Measurements from ENCODE around the gene GSTA3. TPM values are rescaled to one million over a fixed set of nuclear protein-coding genes. Genes with fewer than 3 reads are reported as not detected.

The GSTA3 gene
- polyA plus RNA-seq, 1 experiment = not detected

DNA sequence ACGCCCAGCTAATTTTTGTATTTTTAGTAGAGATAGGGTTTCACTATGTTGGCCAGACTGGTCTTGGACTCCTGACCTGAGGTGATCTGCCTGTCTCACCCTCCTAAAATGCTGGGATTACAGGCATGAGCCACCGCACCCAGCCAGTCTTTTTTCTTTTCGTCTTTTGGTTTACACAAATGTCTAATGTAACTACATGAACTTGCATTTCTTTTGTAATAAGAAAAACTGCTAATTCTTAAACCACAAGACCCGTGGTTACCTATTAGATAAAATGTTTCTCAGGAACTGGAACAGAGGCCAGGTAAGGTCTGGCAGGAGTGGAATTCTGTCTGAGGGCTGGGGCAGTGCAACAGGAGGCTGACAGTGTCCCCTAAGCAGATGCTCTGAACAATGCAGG, 32.7 kb upstream of the GSTA3 start:
- H3K4me3 ChIP-seq (ENCODE audit: low read depth, low read length) = no peak overlapping the region
- H3K27ac ChIP-seq (ENCODE audit: low read depth, low read length) = no peak overlapping the region
- TF ChIP-seq, protein P1, sequence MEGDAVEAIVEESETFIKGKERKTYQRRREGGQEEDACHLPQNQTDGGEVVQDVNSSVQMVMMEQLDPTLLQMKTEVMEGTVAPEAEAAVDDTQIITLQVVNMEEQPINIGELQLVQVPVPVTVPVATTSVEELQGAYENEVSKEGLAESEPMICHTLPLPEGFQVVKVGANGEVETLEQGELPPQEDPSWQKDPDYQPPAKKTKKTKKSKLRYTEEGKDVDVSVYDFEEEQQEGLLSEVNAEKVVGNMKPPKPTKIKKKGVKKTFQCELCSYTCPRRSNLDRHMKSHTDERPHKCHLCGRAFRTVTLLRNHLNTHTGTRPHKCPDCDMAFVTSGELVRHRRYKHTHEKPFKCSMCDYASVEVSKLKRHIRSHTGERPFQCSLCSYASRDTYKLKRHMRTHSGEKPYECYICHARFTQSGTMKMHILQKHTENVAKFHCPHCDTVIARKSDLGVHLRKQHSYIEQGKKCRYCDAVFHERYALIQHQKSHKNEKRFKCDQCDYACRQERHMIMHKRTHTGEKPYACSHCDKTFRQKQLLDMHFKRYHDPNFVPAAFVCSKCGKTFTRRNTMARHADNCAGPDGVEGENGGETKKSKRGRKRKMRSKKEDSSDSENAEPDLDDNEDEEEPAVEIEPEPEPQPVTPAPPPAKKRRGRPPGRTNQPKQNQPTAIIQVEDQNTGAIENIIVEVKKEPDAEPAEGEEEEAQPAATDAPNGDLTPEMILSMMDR (IDR thresholded peaks at IDR 0.05; ENCODE audit: low read depth, low read length) = no peak
- CTCF ChIA-PET = no interaction called here
- POLR2A ChIA-PET = no interaction called here
- H3K9me3 ChIP-seq (ENCODE audit: control insufficient read depth, insufficient read depth, low read length) = no peaks in the 10 kb centered on the region
- H3K27me3 ChIP-seq (ENCODE audit: control insufficient read depth, insufficient read depth, low read length) = peaks cover 10% of the 10 kb centered on the region
- no peak for DNase-seq (ENCODE audit: low read depth, low spot score)

DNA sequence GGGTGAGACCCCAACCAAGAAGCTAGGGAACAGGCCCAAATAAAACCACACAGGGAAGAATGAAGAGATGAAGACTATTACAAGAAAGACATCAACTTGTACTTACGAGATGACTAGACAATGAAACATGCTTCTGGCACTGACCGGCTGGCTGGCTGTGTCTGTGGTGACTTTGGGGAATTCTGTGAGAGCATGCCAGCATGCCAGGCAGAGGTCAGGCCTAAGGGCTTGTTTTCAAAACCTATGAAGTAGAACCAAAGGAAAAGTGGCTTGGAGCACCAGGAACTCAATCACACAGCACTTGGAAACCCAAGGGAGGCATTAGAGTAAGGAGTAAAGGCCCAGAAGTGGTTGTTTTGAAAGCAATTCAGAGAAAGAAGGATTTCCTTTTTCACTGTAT, 28.4 kb upstream of the GSTA3 start:
- CTCF ChIA-PET = no interaction called here
- TF ChIP-seq, protein P1 (IDR thresholded peaks at IDR 0.05; ENCODE audit: low read depth, low read length) = no peak
- no peak overlapping the region for H3K27ac ChIP-seq (ENCODE audit: low read depth, low read length)
- no peak overlapping the region for H3K4me3 ChIP-seq (ENCODE audit: low read depth, low read length)
- no peak for DNase-seq (ENCODE audit: low read depth, low spot score)
- H3K27me3 ChIP-seq (ENCODE audit: control insufficient read depth, insufficient read depth, low read length) = no peaks in the 10 kb centered on the region
- no peaks in the 10 kb centered on the region for H3K9me3 ChIP-seq (ENCODE audit: control insufficient read depth, insufficient read depth, low read length)
- POLR2A ChIA-PET = no interaction called here

DNA sequence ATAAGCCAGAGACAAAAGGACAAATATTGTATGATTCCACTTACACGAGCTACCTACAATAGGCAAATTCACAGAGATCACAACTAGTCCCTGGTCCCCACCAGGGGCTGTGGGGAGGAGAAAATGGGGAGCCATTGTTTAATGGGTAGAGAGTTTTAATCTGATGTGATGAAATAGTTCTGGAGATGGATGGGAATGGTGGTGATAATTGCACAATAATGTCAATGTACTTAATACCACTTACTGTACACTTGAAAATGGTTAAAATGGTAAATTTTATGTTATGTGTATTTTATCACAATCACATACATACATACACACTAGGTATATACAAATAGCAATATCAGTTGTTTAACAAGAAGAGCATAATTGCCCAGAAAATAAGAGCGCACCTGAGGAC, 24.3 kb upstream of the GSTA3 start:
- Histone ChIP-seq H3K27me3 (ENCODE audit: control insufficient read depth, insufficient read depth, low read length) (no peaks in the 10 kb centered on the region), H3K27ac (ENCODE audit: low read depth, low read length) (no peak overlapping the region), H3K9me3 (ENCODE audit: control insufficient read depth, insufficient read depth, low read length) (no peaks in the 10 kb centered on the region), H3K4me3 (ENCODE audit: low read depth, low read length) (no peak overlapping the region)
- TF ChIP-seq, protein P1 (IDR thresholded peaks at IDR 0.05; ENCODE audit: low read depth, low read length) = no peak
- DNase-seq (ENCODE audit: low read depth, low spot score) = no peak
- POLR2A ChIA-PET = no interaction called here
- CTCF ChIA-PET = no interaction called here

DNA sequence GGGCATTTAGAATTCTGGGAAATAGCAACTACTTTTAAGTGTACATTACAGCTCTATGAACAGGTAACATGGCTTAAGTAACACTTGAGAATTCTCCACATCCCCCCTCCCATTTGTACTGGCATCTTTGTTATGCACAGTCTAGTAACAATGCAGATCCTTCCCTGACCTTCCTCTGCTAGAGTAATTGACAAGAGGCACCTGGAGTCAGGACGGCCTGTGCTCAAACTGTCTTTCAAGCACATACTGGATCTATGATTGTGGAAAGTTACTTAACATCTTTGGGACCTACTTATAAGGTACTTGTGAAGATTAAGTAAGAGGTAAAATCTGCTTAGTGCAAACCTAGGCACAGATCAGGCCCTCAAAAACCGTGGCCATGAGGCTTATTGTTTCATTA, 21.9 kb upstream of the GSTA3 start:
- Histone ChIP-seq H3K27me3 (ENCODE audit: control insufficient read depth, insufficient read depth, low read length) (no peaks in the 10 kb centered on the region), H3K4me3 (ENCODE audit: low read depth, low read length) (no peak overlapping the region), H3K27ac (ENCODE audit: low read depth, low read length) (no peak overlapping the region), H3K9me3 (ENCODE audit: control insufficient read depth, insufficient read depth, low read length) (no peaks in the 10 kb centered on the region)
- CTCF ChIA-PET = interaction anchor here (0.6 kb wide), 1 partner anchor 1996 kb away, joined by 7 read pairs; no protein-coding TSS in a partner anchor
- TF ChIP-seq, protein P1 (IDR thresholded peaks at IDR 0.05; ENCODE audit: low read depth, low read length) = no peak
- POLR2A ChIA-PET = no interaction called here
- no peak for DNase-seq (ENCODE audit: low read depth, low spot score)

DNA sequence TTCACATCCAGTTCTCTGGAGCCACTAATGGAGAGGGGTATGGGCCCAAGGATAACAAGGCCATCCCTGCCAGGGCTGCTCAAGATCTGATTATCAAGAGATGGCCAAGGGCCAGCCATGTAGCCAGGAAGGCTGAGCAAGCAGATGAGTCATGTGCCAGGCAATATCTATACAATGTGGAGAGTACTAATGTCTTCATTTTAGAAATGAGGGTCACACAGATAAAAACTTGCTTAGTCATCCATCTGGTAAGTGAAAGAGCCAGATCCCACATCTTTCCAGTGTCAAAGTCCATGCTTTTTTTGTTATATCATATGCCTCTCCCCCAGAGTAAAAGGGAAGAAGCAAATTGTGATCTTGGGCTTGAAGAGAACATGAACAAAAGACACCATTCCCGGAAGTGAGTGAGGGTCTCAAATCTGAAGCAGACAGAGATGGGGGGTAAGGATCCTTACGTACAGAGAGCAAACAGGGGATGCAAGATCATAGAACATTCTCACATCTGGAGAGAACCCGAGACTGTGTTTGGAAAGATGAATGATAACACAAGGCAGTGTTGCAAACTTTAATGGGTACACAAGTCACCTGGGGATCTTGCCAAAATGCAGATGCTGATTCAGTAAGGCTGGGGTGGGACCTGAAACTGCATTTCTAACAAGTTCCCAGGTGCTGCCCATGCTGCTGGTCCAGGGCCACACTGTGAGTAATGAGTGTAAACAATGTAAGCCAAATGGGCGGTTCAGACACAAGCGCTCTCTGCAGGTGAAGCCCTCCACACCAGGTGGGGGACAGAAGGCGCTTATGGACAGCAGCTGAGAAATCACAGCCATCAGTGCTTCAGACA, 20.0 kb upstream of the GSTA3 start:
- Histone ChIP-seq H3K9me3 (ENCODE audit: control insufficient read depth, insufficient read depth, low read length) (no peaks in the 10 kb centered on the region), H3K27me3 (ENCODE audit: control insufficient read depth, insufficient read depth, low read length) (no peaks in the 10 kb centered on the region), H3K4me3 (ENCODE audit: low read depth, low read length) (no peak overlapping the region), H3K27ac (ENCODE audit: low read depth, low read length) (peak overlapping the region; percentile 66)
- DNase-seq (ENCODE audit: low read depth, low spot score) = peak; percentile 47
- TF ChIP-seq, protein P1 (IDR thresholded peaks at IDR 0.05; ENCODE audit: low read depth, low read length) = no peak
- CTCF ChIA-PET = no interaction called here
- POLR2A ChIA-PET = no interaction called here

Measured in AG04450 (cell line).